BLaER1 (cell line): ENCODE measurements around the gene EPSTI1.

Experiments
- H3K27ac ChIP-seq: shearing (Covaris generic); formaldehyde crosslinking; 2 replicates; pipeline ENCODE4 v1.8.1; 2022
- H3K27me3 ChIP-seq: shearing (Covaris generic); formaldehyde crosslinking; 2 replicates; pipeline ENCODE4 v1.8.1; 2022
- H3K36me3 ChIP-seq: shearing (Covaris generic); formaldehyde crosslinking; 2 replicates; pipeline ENCODE4 v1.8.1; 2022
- H3K4me1 ChIP-seq: shearing (Covaris generic); formaldehyde crosslinking; 2 replicates; pipeline ENCODE4 v1.8.1; 2022
- H3K4me2 ChIP-seq: shearing (Covaris generic); formaldehyde crosslinking; 2 replicates; pipeline ENCODE4 v1.8.1; 2022
- H3K4me3 ChIP-seq: shearing (Covaris generic); formaldehyde crosslinking; 2 replicates; pipeline ENCODE4 v1.8.1; 2022
- H3K9ac ChIP-seq: shearing (Covaris generic); formaldehyde crosslinking; 2 replicates; pipeline ENCODE4 v1.8.1; 2022
- H3K9me3 ChIP-seq: shearing (Covaris generic); formaldehyde crosslinking; 2 replicates; pipeline ENCODE4 v1.8.1; 2022
- H4K20me1 ChIP-seq: shearing (Covaris generic); formaldehyde crosslinking; 2 replicates; pipeline ENCODE4 v1.8.1; 2022
- Cebpa-rat ChIP-seq: shearing (Covaris generic); IDR thresholded peaks from 2 replicates; pipeline ENCODE4 v1.8.1; 2022

EPSTI1 gene

DNA sequence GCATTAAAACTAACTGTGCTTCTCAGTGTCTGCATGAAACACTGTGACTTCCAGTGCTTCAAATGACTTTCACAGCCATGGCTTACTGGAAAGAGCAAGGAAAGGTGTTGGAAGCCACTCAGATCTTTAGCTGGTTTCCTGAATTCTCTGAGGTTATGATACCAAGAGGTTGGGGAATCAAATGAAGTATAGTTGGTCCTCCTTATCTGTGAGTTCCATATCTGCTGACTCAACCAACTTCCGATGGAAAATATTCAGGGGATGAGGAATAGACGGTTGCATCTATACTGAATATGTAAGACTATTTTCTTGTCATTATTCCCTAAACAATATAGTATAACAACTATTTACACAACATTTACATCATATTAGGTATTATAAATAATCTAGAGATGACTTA lies 32.4 kb downstream of the EPSTI1 start:
- H3K4me2 ChIP-seq, result no peak overlapping the region
- no peaks in the 10 kb centered on the region for H3K36me3 ChIP-seq
- H3K27me3 ChIP-seq, result no peaks in the 10 kb centered on the region
- no peaks in the 10 kb centered on the region for H3K9me3 ChIP-seq
- H3K27ac ChIP-seq, result no peak overlapping the region
- no peaks in the 10 kb centered on the region for H4K20me1 ChIP-seq
- TF ChIP-seq Cebpa-rat, result no peak
- H3K4me3 ChIP-seq, result no peak overlapping the region
- no peak overlapping the region for H3K9ac ChIP-seq
- peaks cover 6% of the 10 kb centered on the region for H3K4me1 ChIP-seq

DNA sequence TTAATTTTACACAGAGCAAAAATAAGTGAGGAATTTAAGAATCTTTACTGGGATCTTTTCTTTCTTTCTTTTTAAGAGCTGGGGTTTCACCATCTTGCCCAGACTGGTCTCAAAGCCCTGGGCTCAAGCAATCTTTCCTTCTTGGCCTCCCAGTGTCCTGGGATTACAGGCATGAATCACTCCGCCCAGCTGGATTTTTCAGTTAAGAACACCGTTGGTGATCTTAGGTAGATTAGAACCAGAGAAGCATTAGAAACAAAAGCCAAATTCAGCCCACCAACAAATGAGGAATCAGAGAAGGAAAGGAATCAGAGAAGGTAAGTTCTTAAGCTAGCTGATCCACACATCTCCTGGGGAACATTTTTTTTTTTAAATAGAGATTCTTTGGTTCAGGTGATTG lies 34.2 kb downstream of the EPSTI1 start:
- no peak overlapping the region for H3K4me3 ChIP-seq
- H3K9me3 ChIP-seq, result no peaks in the 10 kb centered on the region
- H3K27me3 ChIP-seq, result no peaks in the 10 kb centered on the region
- H3K4me1 ChIP-seq, result peaks cover 6% of the 10 kb centered on the region
- H4K20me1 ChIP-seq, result no peaks in the 10 kb centered on the region
- TF ChIP-seq Cebpa-rat, result no peak
- no peak overlapping the region for H3K4me2 ChIP-seq
- no peaks in the 10 kb centered on the region for H3K36me3 ChIP-seq
- no peak overlapping the region for H3K27ac ChIP-seq
- H3K9ac ChIP-seq, result no peak overlapping the region

DNA sequence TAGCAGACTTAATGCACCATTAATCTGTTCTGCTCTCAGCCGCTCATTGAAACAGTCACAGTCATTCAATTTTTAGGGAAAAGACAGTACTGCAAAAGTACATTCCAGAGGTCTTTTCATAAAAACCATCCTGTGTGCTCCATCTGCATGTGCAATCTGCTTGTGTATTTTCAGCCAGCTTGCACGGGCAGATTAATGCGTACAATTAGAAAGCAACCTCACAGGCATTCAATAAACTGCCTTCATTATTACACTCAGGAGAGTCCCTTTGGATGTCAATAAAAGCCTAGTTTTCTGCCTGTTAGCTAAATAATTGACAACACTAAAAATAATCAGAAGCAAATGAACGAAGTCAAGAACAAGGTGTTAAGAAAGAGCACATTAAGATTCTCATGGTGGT lies 41.9 kb downstream of the EPSTI1 start:
- H3K4me1 ChIP-seq, result no peaks in the 10 kb centered on the region
- no peaks in the 10 kb centered on the region for H3K27me3 ChIP-seq
- no peak for TF ChIP-seq Cebpa-rat
- peaks cover 1% of the 10 kb centered on the region; the same call in 1 of the 2 replicates for H3K9me3 ChIP-seq
- H3K4me2 ChIP-seq, result no peak overlapping the region
- H3K4me3 ChIP-seq, result no peak overlapping the region
- H3K27ac ChIP-seq, result no peak overlapping the region
- no peak overlapping the region for H3K9ac ChIP-seq
- no peaks in the 10 kb centered on the region for H4K20me1 ChIP-seq
- H3K36me3 ChIP-seq, result no peaks in the 10 kb centered on the region

GRCh38 chr13:42947925-42948324 lies 44.1 kb downstream of the EPSTI1 start:
- no peak overlapping the region for H3K9ac ChIP-seq
- H3K27me3 ChIP-seq, result no peaks in the 10 kb centered on the region
- no peaks in the 10 kb centered on the region for H3K36me3 ChIP-seq
- H3K27ac ChIP-seq, result no peak overlapping the region
- no peaks in the 10 kb centered on the region for H4K20me1 ChIP-seq
- H3K4me2 ChIP-seq, result no peak overlapping the region
- H3K4me3 ChIP-seq, result no peak overlapping the region
- peaks cover 5% of the 10 kb centered on the region; the same call in 1 of the 2 replicates for H3K9me3 ChIP-seq
- no peak for TF ChIP-seq Cebpa-rat
- H3K4me1 ChIP-seq, result no peaks in the 10 kb centered on the region

DNA sequence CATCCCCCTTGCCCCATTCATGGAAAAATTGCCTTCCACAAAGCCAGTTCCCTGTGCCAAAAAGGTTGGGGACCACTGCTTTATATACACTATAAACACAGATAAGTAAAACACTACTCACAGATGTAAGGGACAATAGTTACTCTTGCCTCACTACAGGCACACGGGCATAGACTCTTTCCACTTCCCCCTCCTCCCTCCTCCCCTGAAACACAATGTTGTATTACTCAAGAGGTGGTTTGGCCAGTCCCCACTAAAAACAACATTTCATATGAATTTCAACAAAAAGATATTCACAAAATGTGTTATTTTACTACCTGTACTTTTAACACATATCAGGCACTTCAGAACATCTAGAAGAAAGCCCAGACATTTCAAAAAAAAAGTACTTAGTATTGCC lies 45.1 kb downstream of the EPSTI1 start:
- H3K9me3 ChIP-seq, result peaks cover 5% of the 10 kb centered on the region; the same call in 1 of the 2 replicates
- H3K4me2 ChIP-seq, result no peak overlapping the region
- TF ChIP-seq Cebpa-rat, result no peak
- no peak overlapping the region for H3K4me3 ChIP-seq
- H3K36me3 ChIP-seq, result no peaks in the 10 kb centered on the region
- H3K27ac ChIP-seq, result no peak overlapping the region
- H3K9ac ChIP-seq, result no peak overlapping the region
- H3K27me3 ChIP-seq, result no peaks in the 10 kb centered on the region
- no peaks in the 10 kb centered on the region for H3K4me1 ChIP-seq
- H4K20me1 ChIP-seq, result no peaks in the 10 kb centered on the region

GRCh38 chr13:42929886-42930535 lies 62.0 kb downstream of the EPSTI1 start:
- Histone ChIP-seq H3K4me3 (no peak overlapping the region), H3K27me3 (no peaks in the 10 kb centered on the region), H3K4me2 (no peak overlapping the region), H4K20me1 (no peaks in the 10 kb centered on the region), H3K36me3 (no peaks in the 10 kb centered on the region), H3K9me3 (no peaks in the 10 kb centered on the region), H3K4me1 (peaks cover 9% of the 10 kb centered on the region), H3K27ac (no peak overlapping the region), H3K9ac (no peak overlapping the region)
- no peak for TF ChIP-seq Cebpa-rat

DNA sequence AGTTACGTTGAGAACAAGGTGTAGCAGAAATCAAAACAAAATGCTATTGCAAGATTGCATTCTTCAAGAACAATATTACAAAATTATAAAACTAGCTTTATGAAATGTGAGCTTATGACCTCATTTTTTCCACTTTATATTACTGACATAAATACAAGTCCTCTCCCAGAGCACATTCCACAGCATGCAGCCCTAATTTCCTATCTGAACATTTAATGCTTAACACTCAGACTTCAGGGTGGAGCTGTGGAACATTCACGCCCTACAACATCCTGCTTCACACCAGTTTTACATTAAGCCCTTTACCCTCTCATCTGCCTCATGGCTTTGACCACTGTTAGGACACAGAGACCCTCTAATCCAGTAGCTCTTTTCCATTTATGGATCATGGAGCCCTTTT lies 65.5 kb downstream of the EPSTI1 start:
- Histone ChIP-seq H3K4me1 (no peaks in the 10 kb centered on the region), H3K4me3 (no peak overlapping the region), H3K27ac (no peak overlapping the region), H4K20me1 (no peaks in the 10 kb centered on the region), H3K27me3 (no peaks in the 10 kb centered on the region), H3K36me3 (no peaks in the 10 kb centered on the region), H3K9ac (no peak overlapping the region), H3K9me3 (no peaks in the 10 kb centered on the region), H3K4me2 (no peak overlapping the region)
- TF ChIP-seq Cebpa-rat, result no peak

- Histone ChIP-seq H3K36me3 (no peaks in the 10 kb centered on the region), H3K9ac (no peak overlapping the region), H3K27me3 (no peaks in the 10 kb centered on the region), H3K9me3 (no peaks in the 10 kb centered on the region), H3K4me1 (no peaks in the 10 kb centered on the region), H3K4me3 (no peak overlapping the region), H3K4me2 (no peak overlapping the region), H3K27ac (no peak overlapping the region), H4K20me1 (no peaks in the 10 kb centered on the region)
- TF ChIP-seq Cebpa-rat, result no peak
Observed at GRCh38 chr13:42926043-42926442, 66.0 kb downstream of the EPSTI1 start.

- H3K9ac ChIP-seq, result no peak overlapping the region
- no peaks in the 10 kb centered on the region for H3K9me3 ChIP-seq
- no peaks in the 10 kb centered on the region for H3K4me1 ChIP-seq
- H3K27me3 ChIP-seq, result no peaks in the 10 kb centered on the region
- no peak for TF ChIP-seq Cebpa-rat
- H3K36me3 ChIP-seq, result no peaks in the 10 kb centered on the region
- no peak overlapping the region for H3K27ac ChIP-seq
- no peaks in the 10 kb centered on the region for H4K20me1 ChIP-seq
- no peak overlapping the region for H3K4me2 ChIP-seq
- no peak overlapping the region for H3K4me3 ChIP-seq
Observed at GRCh38 chr13:42925626-42926025, 66.4 kb downstream of the EPSTI1 start.

GRCh38 chr13:42924344-42924743 lies 67.7 kb downstream of the EPSTI1 start:
- Histone ChIP-seq H4K20me1 (no peaks in the 10 kb centered on the region), H3K27ac (no peak overlapping the region), H3K4me3 (no peak overlapping the region), H3K4me1 (no peaks in the 10 kb centered on the region), H3K9me3 (no peaks in the 10 kb centered on the region), H3K27me3 (no peaks in the 10 kb centered on the region), H3K9ac (no peak overlapping the region), H3K36me3 (no peaks in the 10 kb centered on the region), H3K4me2 (no peak overlapping the region)
- TF ChIP-seq Cebpa-rat, result no peak

DNA sequence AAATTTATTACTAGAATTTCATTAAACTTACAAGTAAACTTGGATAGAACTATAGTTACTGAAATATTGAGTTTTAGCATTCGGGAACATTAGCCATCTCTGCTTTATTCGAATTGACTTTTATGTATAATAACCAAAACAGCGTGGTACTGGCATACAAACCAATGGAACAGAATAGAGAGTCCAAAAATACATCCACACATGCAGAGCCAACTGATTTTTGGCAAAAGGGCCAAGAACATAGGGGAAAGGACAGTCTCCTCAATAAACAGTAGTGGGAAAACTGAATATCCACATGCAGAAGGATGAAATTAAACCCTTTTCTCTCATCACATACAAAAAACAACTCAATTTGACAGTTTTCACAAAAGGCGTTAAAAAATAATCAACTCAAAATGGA lies 84.3 kb downstream of the EPSTI1 start:
- no peak overlapping the region for H3K9ac ChIP-seq
- H3K27me3 ChIP-seq, result no peaks in the 10 kb centered on the region
- no peak overlapping the region for H3K4me2 ChIP-seq
- no peaks in the 10 kb centered on the region for H4K20me1 ChIP-seq
- no peak overlapping the region for H3K27ac ChIP-seq
- no peak overlapping the region for H3K4me3 ChIP-seq
- no peak for TF ChIP-seq Cebpa-rat
- H3K9me3 ChIP-seq, result no peaks in the 10 kb centered on the region
- H3K4me1 ChIP-seq, result no peaks in the 10 kb centered on the region
- H3K36me3 ChIP-seq, result no peaks in the 10 kb centered on the region
